B cell (primary cell): ENCODE results near the gene PTCHD4. TPM values are rescaled to one million over a fixed set of nuclear protein-coding genes. Genes with fewer than 3 reads are reported as not detected.

ENCODE experiments used
- ATAC-seq: fragments of 200-7000 bp; cut with Tn5 transposase; one replicate; pipeline ENCODE4 v1.10.0; 2021; ENCODE audit warnings: low read depth, mild to moderate bottlenecking, moderate number of reproducible peaks, moderate library complexity
- CTCF ChIA-PET: fragments of 350-600 bp; sonication (Branson Sonifier 250); formaldehyde crosslinking; loops from one replicate; lab custom pipeline; 2021; ENCODE audit warnings: antibody characterized with exemption, inconsistent platforms; lab: Charles Lee
- POLR2A ChIA-PET: fragments of 350-600 bp; sonication (Branson Sonifier 250); formaldehyde crosslinking; loops from one replicate; lab custom pipeline; 2021; ENCODE audit warnings: antibody characterized with exemption; lab: Charles Lee
- DNase-seq: peaks from one replicate; pipeline ENCODE4 v3.0.0; 2013
- H2AFZ ChIP-seq: 2 replicates; pipeline ENCODE4 v1.6.1; 2012; ENCODE audit warnings: mild to moderate bottlenecking, low read depth, low read length; ENCODE audit not compliant: insufficient read depth, poor library complexity, severe bottlenecking
- H3K27ac ChIP-seq, 2 donors: 1 replicate in 1 of 2; 2 replicates in 1 of 2; pipeline ENCODE4 v1.5.1; 2012 to 2013; ENCODE audit warnings: low read length in 2 of 2, mild to moderate bottlenecking in 2 of 2, moderate library complexity in 1 of 2
- H3K27me3 ChIP-seq, 4 experiments: fragments of 200-600 bp in 1 of 4; sonication (generic) in 1 of 4; replicated peaks in 1 of 4; 1 replicate in 2 of 4; 2 replicates in 2 of 4; pipeline versions ENCODE4 v1.6.1 to v1.7.0; 2013 to 2016; ENCODE audit warnings: low read length in 3 of 4, mild to moderate bottlenecking in 2 of 4, mixed read lengths in 1 of 4, moderate library complexity in 1 of 4; ENCODE audit not compliant: insufficient read depth in 4 of 4, control insufficient read depth in 3 of 4; ENCODE audit errors: control extremely low read depth in 1 of 4
- H3K36me3 ChIP-seq, 2 experiments: replicated peaks in 1 of 2; 1 replicate in 1 of 2; 2 replicates in 1 of 2; pipeline versions ENCODE4 v1.6.1 to v1.7.1; 2013; ENCODE audit warnings: low read length in 1 of 2; ENCODE audit not compliant: insufficient read depth in 2 of 2, control insufficient read depth in 1 of 2; ENCODE audit errors: control extremely low read depth in 1 of 2, extremely low read depth in 1 of 2
- H3K4me1 ChIP-seq, 2 donors: fragments of 200-600 bp in 1 of 2; sonication (generic) in 1 of 2; 1 replicate in 1 of 2; 2 replicates in 1 of 2; pipeline versions ENCODE4 v1.5.1 to v1.6.1; 2013 to 2017; ENCODE audit warnings: low read length in 2 of 2; ENCODE audit not compliant: control insufficient read depth in 2 of 2, insufficient read depth in 2 of 2
- H3K4me2 ChIP-seq: replicated peaks from 2 replicates; pipeline ENCODE3; 2012; ENCODE audit warnings: mild to moderate bottlenecking, low read depth, low read length; ENCODE audit not compliant: poor library complexity, severe bottlenecking
- H3K4me3 ChIP-seq, 5 experiments: fragments of 200-600 bp in 1 of 5; sonication (generic) in 1 of 5; 1 replicate in 3 of 5; 2 replicates in 2 of 5; pipeline versions ENCODE4 v1.5.1 to v1.7.0; 2011 to 2016; ENCODE audit warnings: low read length in 4 of 5, mild to moderate bottlenecking in 4 of 5, low read depth in 2 of 5, control low read depth in 1 of 5, moderate library complexity in 1 of 5; ENCODE audit not compliant: insufficient read depth in 1 of 5; ENCODE audit errors: control extremely low read depth in 1 of 5, extremely low read depth in 1 of 5
- H3K79me2 ChIP-seq: fragments of 200-600 bp; sonication (generic); one replicate; pipeline ENCODE4 v1.6.0; 2016; ENCODE audit warnings: low read length; ENCODE audit not compliant: control insufficient read depth, insufficient read depth
- H3K9ac ChIP-seq: fragments of 200-600 bp; sonication (generic); 2 replicates; pipeline ENCODE4 v1.6.1; 2017; ENCODE audit warnings: mild to moderate bottlenecking, low read length, moderate library complexity
- H3K9me3 ChIP-seq, 3 donors: one replicate each; pipeline versions ENCODE4 v1.6.1 to v1.7.1; 2013; ENCODE audit warnings: low read length in 2 of 3; ENCODE audit not compliant: control insufficient read depth in 2 of 3, insufficient read depth in 1 of 3; ENCODE audit errors: control extremely low read depth in 1 of 3
- H4K20me1 ChIP-seq: 2 replicates; pipeline ENCODE4 v1.6.0; 2012; ENCODE audit warnings: mild to moderate bottlenecking, low read length; ENCODE audit not compliant: insufficient read depth, control insufficient read depth, poor library complexity, severe bottlenecking
- H3K27ac Mint-ChIP-seq: one replicate; pipeline ENCODE4 v1.8.0; 2021; ENCODE audit warnings: mixed read lengths
- H3K27me3 Mint-ChIP-seq: one replicate; pipeline ENCODE4 v1.8.0; 2021; ENCODE audit warnings: mixed read lengths
- H3K4me1 Mint-ChIP-seq: one replicate; pipeline ENCODE4 v1.8.0; 2021; ENCODE audit warnings: mixed read lengths
- H3K4me3 Mint-ChIP-seq: one replicate; pipeline ENCODE4 v1.8.0; 2021; ENCODE audit warnings: mixed read lengths
- H3K9me3 Mint-ChIP-seq: one replicate; pipeline ENCODE4 v1.8.0; 2022; ENCODE audit warnings: mixed read lengths; ENCODE audit not compliant: insufficient read depth
- EZH2 ChIP-seq: IDR thresholded peaks from 2 replicates; pipeline ENCODE4 v1.6.1; 2012; ENCODE audit warnings: borderline replicate concordance, low read depth, mild to moderate bottlenecking, moderate library complexity, low read length; ENCODE audit not compliant: insufficient read depth, poor library complexity, severe bottlenecking
- intact Hi-C: fragments of 100-400 bp; cut with micrococcal nuclease; formaldehyde crosslinking; loops from one replicate; pipeline ENCODE4 v1.10.0; 2022
- polyA plus RNA-seq: library from polyadenylated mRNA; depleted of rRNA; stranded (reverse); fragments of >200 nt; gene quantifications from 2 replicates; pipeline ENCODE4 v1.2.3, GENCODE V29; 2012
- total RNA-seq, 2 donors: library from RNA; stranded (reverse); fragments of 120-200 nt in 1 of 2; gene quantifications; 1 replicate in 1 of 2; 2 replicates in 1 of 2; pipeline versions ENCODE4 v1.2.3 to v1.2.4, GENCODE V29; 2013 to 2022
- TF ChIP-seq, protein P1 (sequence below): fragments of 200-600 bp; IDR thresholded peaks from one replicate; pipeline ENCODE4 v1.8.0; 2022; ENCODE audit warnings: antibody characterized with exemption, mild to moderate bottlenecking

Gene PTCHD4
- total and polyA plus RNA-seq, 2 donors (not counting 1 experiment from before 2014, with no cell fraction given), result not detected

DNA sequence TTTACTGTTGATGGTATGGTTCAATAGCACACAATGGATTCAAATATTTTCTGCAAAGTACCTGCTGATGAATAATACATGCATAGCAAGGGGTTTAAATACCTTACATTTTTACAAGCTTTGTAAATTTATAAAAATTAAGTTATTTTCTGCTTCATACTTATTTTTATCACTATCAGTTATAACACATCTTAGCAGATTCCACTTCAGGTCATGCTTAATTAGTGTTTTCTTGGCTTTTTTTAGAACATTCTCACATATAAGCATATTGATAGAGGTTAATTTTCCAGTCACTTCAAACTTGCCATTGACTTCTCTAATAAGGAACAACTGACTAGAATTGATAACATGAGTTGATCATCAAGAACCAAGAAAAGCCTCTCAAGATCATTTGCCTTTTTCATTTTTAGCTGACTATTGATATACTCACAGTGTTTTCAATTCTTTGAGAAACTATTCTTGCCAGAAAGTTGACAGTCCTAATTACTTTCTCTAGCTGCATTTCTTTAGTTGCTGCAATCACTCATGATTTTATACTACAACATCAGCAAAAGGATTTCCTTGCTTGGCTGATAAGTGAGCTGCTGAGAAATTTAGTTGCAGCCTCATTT, 25.8 kb downstream of the PTCHD4 start:
- H3K27ac ChIP-seq, result no peak overlapping the region
- H3K9me3 ChIP-seq, result peaks cover 0 to 4% (median 0%) of the 10 kb centered on the region in 3 donors
- POLR2A ChIA-PET, result no interaction called here
- H3K4me3 ChIP-seq, result no peak overlapping the region
- Mint-ChIP-seq H3K27ac (no peak overlapping the region), H3K4me1 (no peaks in the 10 kb centered on the region), H3K9me3 (no peaks in the 10 kb centered on the region), H3K4me3 (no peak overlapping the region), H3K27me3 (no peaks in the 10 kb centered on the region)
- no peak for ATAC-seq
- no peak overlapping the region for H2AFZ ChIP-seq
- no peak for DNase-seq
- CTCF ChIA-PET, result no interaction called here
- intact Hi-C loops, result no loop called here
- H3K9ac ChIP-seq, result no peak overlapping the region
- H3K36me3 ChIP-seq, result no peaks in the 10 kb centered on the region
- H3K27me3 ChIP-seq, result no peaks in the 10 kb centered on the region
- H3K4me1 ChIP-seq, result no peaks in the 10 kb centered on the region
- TF ChIP-seq, protein P1, sequence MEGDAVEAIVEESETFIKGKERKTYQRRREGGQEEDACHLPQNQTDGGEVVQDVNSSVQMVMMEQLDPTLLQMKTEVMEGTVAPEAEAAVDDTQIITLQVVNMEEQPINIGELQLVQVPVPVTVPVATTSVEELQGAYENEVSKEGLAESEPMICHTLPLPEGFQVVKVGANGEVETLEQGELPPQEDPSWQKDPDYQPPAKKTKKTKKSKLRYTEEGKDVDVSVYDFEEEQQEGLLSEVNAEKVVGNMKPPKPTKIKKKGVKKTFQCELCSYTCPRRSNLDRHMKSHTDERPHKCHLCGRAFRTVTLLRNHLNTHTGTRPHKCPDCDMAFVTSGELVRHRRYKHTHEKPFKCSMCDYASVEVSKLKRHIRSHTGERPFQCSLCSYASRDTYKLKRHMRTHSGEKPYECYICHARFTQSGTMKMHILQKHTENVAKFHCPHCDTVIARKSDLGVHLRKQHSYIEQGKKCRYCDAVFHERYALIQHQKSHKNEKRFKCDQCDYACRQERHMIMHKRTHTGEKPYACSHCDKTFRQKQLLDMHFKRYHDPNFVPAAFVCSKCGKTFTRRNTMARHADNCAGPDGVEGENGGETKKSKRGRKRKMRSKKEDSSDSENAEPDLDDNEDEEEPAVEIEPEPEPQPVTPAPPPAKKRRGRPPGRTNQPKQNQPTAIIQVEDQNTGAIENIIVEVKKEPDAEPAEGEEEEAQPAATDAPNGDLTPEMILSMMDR, result no peak
- no peak for TF ChIP-seq EZH2
- no peaks in the 10 kb centered on the region for H4K20me1 ChIP-seq
- no peak overlapping the region for H3K4me2 ChIP-seq
- H3K79me2 ChIP-seq, result no peaks in the 10 kb centered on the region

DNA sequence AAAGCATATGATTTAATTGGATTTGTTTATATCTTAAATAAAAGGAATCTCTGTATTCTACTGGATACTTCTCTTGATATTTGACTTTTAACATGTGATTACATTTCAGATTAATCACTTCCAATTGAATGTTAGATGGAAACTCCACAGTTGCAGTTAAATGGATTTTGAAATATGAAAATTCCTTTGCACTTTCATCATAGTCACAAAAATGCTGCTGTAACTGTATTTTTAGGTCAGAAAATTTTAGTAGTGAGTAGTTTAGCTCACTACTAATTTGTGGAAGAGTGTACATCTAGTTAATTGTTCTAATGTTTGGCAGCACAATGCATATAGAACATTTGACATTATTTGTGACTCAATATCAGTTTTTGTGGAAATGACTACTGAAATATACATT, 26.8 kb downstream of the PTCHD4 start:
- Histone ChIP-seq H3K4me3 (no peak overlapping the region), H3K9me3 (peaks cover 0 to 4% (median 0%) of the 10 kb centered on the region in 3 donors), H3K4me2 (no peak overlapping the region), H3K36me3 (no peaks in the 10 kb centered on the region), H3K9ac (no peak overlapping the region), H2AFZ (no peak overlapping the region), H3K4me1 (no peaks in the 10 kb centered on the region), H4K20me1 (no peaks in the 10 kb centered on the region), H3K79me2 (no peaks in the 10 kb centered on the region), H3K27me3 (no peaks in the 10 kb centered on the region), H3K27ac (no peak overlapping the region)
- no peaks in the 10 kb centered on the region for H3K27me3 Mint-ChIP-seq
- POLR2A ChIA-PET, result no interaction called here
- TF ChIP-seq EZH2, result no peak
- TF ChIP-seq, protein P1, result no peak
- intact Hi-C loops, result no loop called here
- H3K9me3 Mint-ChIP-seq, result no peaks in the 10 kb centered on the region
- ATAC-seq (no peak), DNase-seq (no peak)
- no peak overlapping the region for H3K4me3 Mint-ChIP-seq
- H3K4me1 Mint-ChIP-seq, result no peaks in the 10 kb centered on the region
- CTCF ChIA-PET, result no interaction called here
- no peak overlapping the region for H3K27ac Mint-ChIP-seq
